Vagina (tissue), 2 donors: Measurements from ENCODE around the gene GATD1. TPM values are rescaled to one million over a fixed set of nuclear protein-coding genes. Genes with fewer than 3 reads are reported as not detected.

Source experiments
- DNase-seq, 2 donors: peaks; one replicate each; pipeline ENCODE4 v3.0.0-alpha.2; 2017; ENCODE audit errors: extremely low spot score in 2 of 2
- H3K27ac ChIP-seq: fragments of 200-600 bp; sonication (generic); one replicate; pipeline ENCODE4 v1.5.1; 2019
- H3K27me3 ChIP-seq: fragments of 200-600 bp; sonication (generic); one replicate; pipeline ENCODE4 v1.5.1; 2019
- H3K36me3 ChIP-seq, 2 donors: fragments of 200-600 bp; sonication (generic); one replicate each; pipeline ENCODE4 v1.5.1; 2017 to 2019
- H3K4me1 ChIP-seq: fragments of 200-600 bp; sonication (generic); one replicate; pipeline ENCODE4 v1.5.1; 2019
- H3K4me3 ChIP-seq, 2 donors: fragments of 200-600 bp; sonication (generic); 1 replicate in 1 of 2; 2 replicates in 1 of 2; pipeline ENCODE4 v1.5.1; 2016 to 2019
- H3K9me3 ChIP-seq: fragments of 200-600 bp; sonication (generic); one replicate; pipeline ENCODE4 v1.5.1; 2019
- CTCF ChIP-seq, 3 experiments: fragments of 450-650 bp in 2 of 3; fragments of 200-600 bp in 1 of 3; sonication (generic) in 1 of 3; IDR thresholded peaks; one replicate each; pipeline ENCODE4 v1.5.1; 2017 to 2019; ENCODE audit warnings: antibody characterized with exemption in 3 of 3, mild to moderate bottlenecking in 2 of 3, moderate library complexity in 2 of 3
- POLR2A ChIP-seq, 2 donors: fragments of 450-650 bp; IDR thresholded peaks; one replicate each; pipeline ENCODE4 v1.6.1; 2017; ENCODE audit warnings: antibody characterized with exemption in 2 of 2, mild to moderate bottlenecking in 2 of 2, moderate library complexity in 2 of 2
- POLR2AphosphoS5 ChIP-seq, 2 donors: sonication (generic); formaldehyde crosslinking; IDR thresholded peaks; one replicate each; pipeline ENCODE4 v1.9.0; 2017; ENCODE audit warnings: antibody characterized with exemption in 2 of 2, mild to moderate bottlenecking in 2 of 2, low read depth in 1 of 2; ENCODE audit not compliant: insufficient read depth in 1 of 2
- intact Hi-C: fragments of 100-400 bp; cut with DNase I; formaldehyde crosslinking; loops from one replicate; pipeline ENCODE4 v1.15.1; 2023
- total RNA-seq: library from RNA; depleted of rRNA; stranded (reverse); fragments of >200 nt; gene quantifications from one replicate; pipeline ENCODE4 v1.2.3, GENCODE V29; 2016

GATD1 gene
- total RNA-seq, 1 donor from 2014 or later: 33.4 TPM

- Histone ChIP-seq H3K4me3 (no peak overlapping the region), H3K27ac (no peak overlapping the region), H3K36me3 (peaks cover 0 to 28% of the 10 kb centered on the region in 2 donors), H3K9me3 (no peaks in the 10 kb centered on the region), H3K4me1 (peaks cover 58% of the 10 kb centered on the region), H3K27me3 (no peaks in the 10 kb centered on the region)
- intact Hi-C loops: no loop called here
- TF ChIP-seq CTCF (IDR thresholded peaks at IDR 0.05) (no peak), POLR2AphosphoS5 (IDR thresholded peaks at IDR 0.05; ENCODE audit: insufficient read depth in 1 of 2, low read depth in 1 of 2) (no peak), POLR2A (IDR thresholded peaks at IDR 0.05) (no peak)
- DNase-seq: no peak
These were observed 47.7 kb upstream of the GATD1 start for GRCh38 chr11:824942-825341.

- Histone ChIP-seq H3K27me3 (no peaks in the 10 kb centered on the region), H3K9me3 (no peaks in the 10 kb centered on the region), H3K27ac (no peak overlapping the region), H3K36me3 (peaks cover 0 to 28% of the 10 kb centered on the region in 2 donors), H3K4me3 (no peak overlapping the region), H3K4me1 (peaks cover 52% of the 10 kb centered on the region)
- TF ChIP-seq CTCF (IDR thresholded peaks at IDR 0.05) (no peak), POLR2AphosphoS5 (IDR thresholded peaks at IDR 0.05; ENCODE audit: insufficient read depth in 1 of 2, low read depth in 1 of 2) (no peak), POLR2A (IDR thresholded peaks at IDR 0.05) (no peak)
- intact Hi-C loops: no loop called here
- DNase-seq: no peak
These were observed 47.1 kb upstream of the GATD1 start for GRCh38 chr11:824292-824880.

- H3K4me1 ChIP-seq: peaks cover 50% of the 10 kb centered on the region
- no peak for DNase-seq
- no peaks in the 10 kb centered on the region for H3K27me3 ChIP-seq
- peaks cover 0 to 28% of the 10 kb centered on the region in 2 donors for H3K36me3 ChIP-seq
- no peak overlapping the region for H3K27ac ChIP-seq
- TF ChIP-seq POLR2A (IDR thresholded peaks at IDR 0.05) (no peak), POLR2AphosphoS5 (IDR thresholded peaks at IDR 0.05; ENCODE audit: insufficient read depth in 1 of 2, low read depth in 1 of 2) (no peak), CTCF (IDR thresholded peaks at IDR 0.05) (no peak)
- no peak overlapping the region for H3K4me3 ChIP-seq
- no peaks in the 10 kb centered on the region for H3K9me3 ChIP-seq
- intact Hi-C loops: no loop called here
These were observed 46.4 kb upstream of the GATD1 start for GRCh38 chr11:823441-824291.

GRCh38 chr11:821512-822371 is 44.5 kb upstream of the GATD1 start:
- intact Hi-C loops: no loop called here
- H3K27me3 ChIP-seq: no peaks in the 10 kb centered on the region
- peak overlapping the region; percentile 95 to 98 for H3K4me3 ChIP-seq
- no peaks in the 10 kb centered on the region for H3K9me3 ChIP-seq
- no peak for TF ChIP-seq CTCF (IDR thresholded peaks at IDR 0.05)
- no peak for TF ChIP-seq POLR2A (IDR thresholded peaks at IDR 0.05)
- no peak for TF ChIP-seq POLR2AphosphoS5 (IDR thresholded peaks at IDR 0.05; ENCODE audit: insufficient read depth in 1 of 2, low read depth in 1 of 2)
- peaks cover 0 to 28% of the 10 kb centered on the region in 2 donors for H3K36me3 ChIP-seq
- peaks cover 40% of the 10 kb centered on the region for H3K4me1 ChIP-seq
- H3K27ac ChIP-seq: peak overlapping the region; percentile 33
- DNase-seq: no peak
